ENCODE data around the gene C20orf173.
"Not testable (repeated sequence)": the region's sequence is repeated elsewhere in the genome, so short reads cannot be mapped to it uniquely, and the experiment has no call there.

C20orf173 gene

GRCh38 chr20:35529552-35529951, at the start of gene C20orf173:
C20orf173 (minus strand) TSS chr20:35529652; CDS start chr20:35529373, 279 bp downstream.
- DNase-seq (ENCODE audit: low read depth, low spot score) = no peak

- DNase-seq (ENCODE audit: low read depth, low spot score) = no peak
Observed at GRCh38 chr20:35579196-35579595, 49.7 kb upstream of the C20orf173 start.

GRCh38 chr20:35578469-35578868, 49.0 kb upstream of the C20orf173 start:
- no peak for DNase-seq (ENCODE audit: low read depth, low spot score)

GRCh38 chr20:35576816-35577215, 47.4 kb upstream of the C20orf173 start:
- no peak for DNase-seq (ENCODE audit: low read depth, low spot score)

GRCh38 chr20:35575958-35576357, 46.5 kb upstream of the C20orf173 start:
- DNase-seq (ENCODE audit: low read depth, low spot score) = no peak

- DNase-seq (ENCODE audit: low read depth, low spot score) = no peak
Observed at GRCh38 chr20:35572838-35573237, 43.4 kb upstream of the C20orf173 start.

GRCh38 chr20:35571555-35571954, 42.1 kb upstream of the C20orf173 start:
- no peak for DNase-seq (ENCODE audit: low read depth, low spot score)

- no peak for DNase-seq (ENCODE audit: low read depth, low spot score)
Observed at GRCh38 chr20:35568645-35569044, 39.2 kb upstream of the C20orf173 start.

GRCh38 chr20:35564905-35565304, 35.5 kb upstream of the C20orf173 start:
- DNase-seq (ENCODE audit: low read depth, low spot score) = no peak

- no peak for DNase-seq (ENCODE audit: low read depth, low spot score)
Observed at GRCh38 chr20:35563834-35564233, 34.4 kb upstream of the C20orf173 start.

- DNase-seq (ENCODE audit: low read depth, low spot score) = no peak
Observed at GRCh38 chr20:35562541-35563110, 33.2 kb upstream of the C20orf173 start.

GRCh38 chr20:35561671-35562070, 32.2 kb upstream of the C20orf173 start:
- DNase-seq (ENCODE audit: low read depth, low spot score) = no peak

- no peak for DNase-seq (ENCODE audit: low read depth, low spot score)
Observed at GRCh38 chr20:35561268-35561667, 31.8 kb upstream of the C20orf173 start.

- DNase-seq (ENCODE audit: low read depth, low spot score) = no peak
Observed at GRCh38 chr20:35560541-35560940, 31.1 kb upstream of the C20orf173 start.

GRCh38 chr20:35560105-35560511, 30.7 kb upstream of the C20orf173 start:
- DNase-seq (ENCODE audit: low read depth, low spot score) = no peak

- no peak for DNase-seq (ENCODE audit: low read depth, low spot score)
Observed at GRCh38 chr20:35559042-35559693, 29.7 kb upstream of the C20orf173 start.

GRCh38 chr20:35558451-35558850, 29.0 kb upstream of the C20orf173 start:
- no peak for DNase-seq (ENCODE audit: low read depth, low spot score)

GRCh38 chr20:35556871-35557270, 27.4 kb upstream of the C20orf173 start:
- no peak for DNase-seq (ENCODE audit: low read depth, low spot score)

- DNase-seq (ENCODE audit: low read depth, low spot score) = no peak
Observed at GRCh38 chr20:35555951-35556645, 26.6 kb upstream of the C20orf173 start.

GRCh38 chr20:35555461-35555860, 26.0 kb upstream of the C20orf173 start:
- not testable (repeated sequence) for DNase-seq (ENCODE audit: low read depth, low spot score)

- no peak for DNase-seq (ENCODE audit: low read depth, low spot score)
Observed at GRCh38 chr20:35552914-35553313, 23.5 kb upstream of the C20orf173 start.

- no peak for DNase-seq (ENCODE audit: low read depth, low spot score)
Observed at GRCh38 chr20:35551503-35551902, 22.1 kb upstream of the C20orf173 start.

GRCh38 chr20:35547329-35547728, 17.9 kb upstream of the C20orf173 start:
- DNase-seq (ENCODE audit: low read depth, low spot score) = no peak
